HG03045 (cell line): ENCODE data around the gene SHISA3.

Experiments
- ATAC-seq: cut with Tn5 transposase; IDR thresholded peaks from one replicate; pipeline ENCODE4 v1.9.1; 2021; ENCODE audit warnings: mild to moderate bottlenecking, moderate library complexity; ENCODE audit not compliant: unreplicated experiment

Gene SHISA3

GRCh38 chr4:42442601-42443000, 45.3 kb downstream of the SHISA3 start:
- no peak for ATAC-seq

GRCh38 chr4:42445038-42445437, 47.8 kb downstream of the SHISA3 start:
- no peak for ATAC-seq

GRCh38 chr4:42446823-42447222, 49.5 kb downstream of the SHISA3 start:
- no peak for ATAC-seq
